Stimulated activated CD4-positive, alpha-beta T cell treated with anti-CD3 and anti-CD28 coated beads, Interleukin-12 subunit alpha, Interleukin-12 subunit beta, amount 100 ng/mL, for 24 hours (primary cell): ENCODE results near the gene LRRC25.

Experiments
- DNase-seq, 2 experiments: peaks; one replicate each; pipeline ENCODE4 v3.0.0-alpha.2; 2020; ENCODE audit warnings: low read depth in 2 of 2

The LRRC25 gene

GRCh38 chr19:18435842-18436670, 38.6 kb upstream of the LRRC25 start:
- no peak for DNase-seq

GRCh38 chr19:18435178-18435841, 37.9 kb upstream of the LRRC25 start:
- DNase-seq = no peak

- DNase-seq = no peak
Observed at GRCh38 chr19:18434411-18435175, 37.2 kb upstream of the LRRC25 start.

- no peak for DNase-seq
Observed at GRCh38 chr19:18433735-18434398, 36.4 kb upstream of the LRRC25 start.

- DNase-seq = no peak
Observed at GRCh38 chr19:18433015-18433691, 35.7 kb upstream of the LRRC25 start.

- DNase-seq = no peak
Observed at GRCh38 chr19:18432275-18433014, 35.0 kb upstream of the LRRC25 start.

GRCh38 chr19:18431351-18432197, 34.2 kb upstream of the LRRC25 start:
- no peak for DNase-seq

- DNase-seq = no peak
Observed at GRCh38 chr19:18430417-18431144, 33.2 kb upstream of the LRRC25 start.

- no peak for DNase-seq
Observed at GRCh38 chr19:18429717-18430416, 32.4 kb upstream of the LRRC25 start.

- DNase-seq = peak; percentile 46 to 70
Observed at GRCh38 chr19:18428787-18429674, 31.6 kb upstream of the LRRC25 start.

- no peak for DNase-seq
Observed at GRCh38 chr19:18428173-18428786, 30.9 kb upstream of the LRRC25 start.

- DNase-seq = no peak
Observed at GRCh38 chr19:18427743-18428113, 30.3 kb upstream of the LRRC25 start.

- no peak for DNase-seq
Observed at GRCh38 chr19:18427080-18427742, 29.8 kb upstream of the LRRC25 start.

- no peak for DNase-seq
Observed at GRCh38 chr19:18426416-18426767, 29.0 kb upstream of the LRRC25 start.

- no peak for DNase-seq
Observed at GRCh38 chr19:18425515-18426415, 28.3 kb upstream of the LRRC25 start.
